ENCODE results near the gene PACRG.
A peak's percentile ranks its signal among the peaks of the same experiment; 100 is the strongest.
"Not testable (repeated sequence)": the region's sequence is repeated elsewhere in the genome, so short reads cannot be mapped to it uniquely, and the experiment has no call there.

The PACRG gene

GRCh38 chr6:163314791-163315470 lies 587.2 kb downstream of the PACRG start:
- DNase-seq (ENCODE audit: low read depth), result no peak

DNA sequence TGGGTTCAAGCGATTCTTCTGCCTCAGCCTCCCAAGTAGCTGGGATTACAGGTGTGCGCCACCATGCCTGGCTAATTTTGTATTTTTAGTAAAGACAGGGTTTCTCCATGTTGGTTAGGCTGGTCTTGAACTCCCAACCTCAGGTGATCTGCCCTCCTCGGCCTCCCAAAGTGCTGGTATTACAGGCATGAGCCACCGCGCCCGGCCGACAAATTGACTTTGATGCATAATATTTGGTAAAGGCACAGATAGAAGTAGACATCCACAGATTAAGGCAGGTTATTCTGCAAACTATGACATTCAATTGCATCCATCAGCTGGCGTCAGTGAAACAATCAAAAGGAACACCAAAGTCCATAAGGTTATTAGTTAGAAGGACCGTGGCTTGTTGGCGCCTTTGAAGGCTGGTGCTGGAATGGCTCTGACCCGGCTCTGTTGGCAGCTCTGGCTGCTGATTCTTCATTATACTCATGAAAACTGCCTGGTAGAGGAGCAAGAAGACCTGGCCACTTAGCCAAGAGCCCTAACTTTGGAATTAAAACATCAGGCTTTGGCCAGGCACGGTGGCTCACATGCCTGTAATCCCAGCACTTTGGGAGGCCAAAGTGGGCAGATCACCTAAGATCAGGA lies 589.2 kb downstream of the PACRG start:
- not testable (repeated sequence) for DNase-seq (ENCODE audit: low read depth)

GRCh38 chr6:163318071-163318786 lies 590.5 kb downstream of the PACRG start:
- no peak for DNase-seq (ENCODE audit: low read depth)

GRCh38 chr6:163319609-163320366 lies 592.0 kb downstream of the PACRG start:
- no peak for DNase-seq (ENCODE audit: low read depth)

DNA sequence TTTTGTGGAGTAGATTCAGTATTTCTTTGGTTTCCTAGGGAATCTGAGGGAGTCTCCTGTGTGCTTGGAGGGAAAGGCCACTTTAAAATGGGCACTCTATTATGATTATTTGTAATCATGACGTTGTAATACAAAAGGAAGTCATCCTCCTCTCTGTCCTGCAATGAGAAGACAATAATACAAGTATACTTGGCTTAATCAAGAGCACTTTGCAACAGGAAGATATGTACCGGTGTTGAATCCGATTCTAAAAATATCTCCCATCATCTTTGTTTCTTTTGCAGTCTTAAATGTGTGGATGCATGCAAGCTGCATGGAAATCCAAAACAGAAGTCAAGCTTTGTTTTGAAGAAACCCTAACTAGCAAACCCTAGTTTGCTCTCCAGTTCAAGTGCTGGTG lies 592.6 kb downstream of the PACRG start:
- DNase-seq (ENCODE audit: low read depth), result no peak

DNA sequence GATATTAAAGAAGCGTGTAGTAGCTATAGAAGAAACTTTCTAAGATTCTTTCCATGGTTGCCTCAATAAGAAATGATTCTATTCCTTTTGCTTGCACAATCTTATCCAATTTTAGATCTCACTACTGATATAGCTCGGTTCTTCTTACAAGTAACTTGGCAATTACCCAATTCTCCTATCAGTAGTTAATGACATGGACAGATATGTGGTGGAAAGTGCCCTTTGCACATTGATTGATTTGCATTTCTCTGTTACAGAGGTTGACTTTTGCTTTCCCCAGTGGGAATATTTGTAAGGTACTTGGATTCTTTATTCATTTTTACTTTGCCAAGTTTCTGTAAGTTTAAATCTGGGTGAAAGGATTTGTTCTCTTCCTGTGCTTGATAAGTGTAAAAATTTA lies 593.0 kb downstream of the PACRG start:
- no peak for DNase-seq (ENCODE audit: low read depth)

GRCh38 chr6:163321717-163322116 lies 593.9 kb downstream of the PACRG start:
- DNase-seq (ENCODE audit: low read depth), result no peak

- no peak for DNase-seq (ENCODE audit: low read depth)
These were observed 595.5 kb downstream of the PACRG start for GRCh38 chr6:163323274-163323673.

- no peak for DNase-seq (ENCODE audit: low read depth)
These were observed 595.9 kb downstream of the PACRG start for GRCh38 chr6:163323705-163324104.

DNA sequence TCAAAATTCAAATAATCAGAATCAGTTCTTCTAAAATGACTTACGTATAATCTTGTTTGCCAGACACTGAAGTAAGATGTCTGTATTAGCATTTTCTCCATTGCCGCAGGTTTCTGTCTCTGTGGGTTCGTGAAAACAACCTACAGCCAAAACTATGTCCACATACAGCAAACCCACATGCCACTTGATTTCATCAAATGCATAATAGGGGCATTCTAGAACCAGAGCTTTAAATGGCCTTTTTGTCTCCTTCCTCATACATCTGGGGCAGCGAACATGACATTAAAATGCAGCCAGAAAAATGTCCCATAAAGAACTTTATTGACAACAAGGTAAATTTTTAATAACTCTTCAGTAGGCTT lies 596.5 kb downstream of the PACRG start:
- DNase-seq (ENCODE audit: low read depth), result no peak

GRCh38 chr6:163324688-163325389 lies 597.1 kb downstream of the PACRG start:
- peak; percentile 29 for DNase-seq (ENCODE audit: low read depth)

DNA sequence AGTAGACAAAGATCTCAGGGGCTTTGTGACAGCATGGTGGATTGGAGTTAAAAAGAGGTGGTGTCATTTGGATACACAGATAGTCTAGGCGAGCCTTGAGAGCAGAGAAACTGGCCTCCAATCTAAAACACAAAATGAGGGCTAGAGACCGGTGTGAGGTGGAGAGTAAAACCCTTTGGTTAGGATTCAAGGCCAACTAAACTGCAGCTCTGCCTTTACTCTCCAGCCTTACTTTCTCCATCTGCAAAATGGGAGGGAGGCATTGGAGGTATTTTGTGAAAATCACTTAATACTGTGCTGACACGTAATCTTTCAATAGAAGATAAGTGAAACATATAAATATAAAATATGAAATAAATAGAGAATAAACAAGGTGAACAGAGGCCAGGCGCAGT lies 597.6 kb downstream of the PACRG start:
- DNase-seq (ENCODE audit: low read depth), result no peak

GRCh38 chr6:163327165-163327880 lies 599.5 kb downstream of the PACRG start:
- DNase-seq (ENCODE audit: low read depth), result no peak

GRCh38 chr6:163327921-163328320 lies 600.1 kb downstream of the PACRG start:
- DNase-seq (ENCODE audit: low read depth), result no peak

DNA sequence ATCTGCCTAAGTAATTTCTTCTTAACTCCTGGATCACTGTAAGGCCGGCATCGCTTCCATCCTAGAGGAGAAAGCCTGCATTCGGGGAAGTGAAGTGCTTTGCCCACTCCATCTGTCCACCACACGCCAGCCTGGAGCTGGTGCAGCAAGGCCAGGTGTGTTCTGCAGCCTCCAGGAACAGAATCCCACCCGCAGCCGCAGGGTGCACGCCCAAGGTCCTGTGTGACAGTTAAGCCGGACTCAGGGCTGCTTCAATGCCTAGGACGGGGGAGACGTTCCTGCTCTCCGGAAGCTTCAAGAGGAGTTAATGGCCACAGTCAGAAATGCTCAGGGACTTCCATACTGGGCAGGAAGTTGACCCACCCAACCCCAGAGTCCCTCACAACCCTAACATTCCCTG lies 600.6 kb downstream of the PACRG start:
- no peak for DNase-seq (ENCODE audit: low read depth)

DNA sequence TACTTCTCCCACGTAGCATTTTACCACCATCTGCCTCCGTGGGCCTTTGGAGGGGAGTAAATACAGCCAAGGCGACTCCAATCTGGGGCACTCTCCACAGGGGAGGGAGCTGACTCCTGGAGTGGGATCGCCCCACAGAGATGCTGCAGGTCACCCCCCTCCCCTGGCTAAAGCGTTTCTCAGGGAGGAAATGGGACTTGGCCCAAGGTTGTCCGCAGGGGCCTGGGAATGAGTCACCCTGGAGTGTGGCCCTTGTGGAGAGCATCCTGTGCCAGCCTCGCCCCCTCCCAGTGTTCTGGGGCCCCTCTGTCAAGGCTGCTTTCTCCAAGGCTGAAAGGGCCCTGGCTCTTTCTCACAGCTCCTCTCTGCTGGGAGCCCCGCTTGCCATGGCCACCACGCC lies 602.2 kb downstream of the PACRG start:
- no peak for DNase-seq (ENCODE audit: low read depth)

DNA sequence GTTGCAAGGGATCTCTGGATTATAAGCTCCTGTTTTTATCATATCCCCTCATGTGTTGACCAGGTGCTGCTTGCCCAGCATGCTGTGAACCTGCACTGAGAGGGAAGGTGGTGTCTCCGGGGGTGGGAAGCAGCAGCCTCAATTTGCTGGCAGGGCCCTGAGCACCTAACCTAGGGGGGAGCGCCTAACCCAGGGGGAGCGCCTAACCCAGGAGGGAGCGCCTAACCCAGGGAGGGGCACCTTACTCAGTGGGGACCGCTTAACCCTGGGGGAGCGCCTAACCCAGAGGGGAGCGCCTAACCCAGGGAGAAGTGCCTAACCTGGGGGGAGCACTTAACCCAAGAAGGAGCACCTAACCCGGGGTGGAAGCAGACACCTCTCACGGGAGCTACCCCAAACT lies 603.5 kb downstream of the PACRG start:
- DNase-seq (ENCODE audit: low read depth), result no peak

- DNase-seq (ENCODE audit: low read depth), result no peak
These were observed 604.8 kb downstream of the PACRG start for GRCh38 chr6:163332575-163332974.

- no peak for DNase-seq (ENCODE audit: low read depth)
These were observed 605.3 kb downstream of the PACRG start for GRCh38 chr6:163333038-163333437.

GRCh38 chr6:163333701-163334663 lies 606.2 kb downstream of the PACRG start:
- no peak for DNase-seq (ENCODE audit: low read depth)
